GM21619 (cell line): ENCODE results near the gene SLC24A3.

Experiments
- ATAC-seq: cut with Tn5 transposase; IDR thresholded peaks from one replicate; pipeline ENCODE4 v1.9.1; 2021; ENCODE audit not compliant: unreplicated experiment

Gene SLC24A3

GRCh38 chr20:19756761-19757486 lies 544.5 kb downstream of the SLC24A3 start:
- ATAC-seq = no peak

- ATAC-seq = no peak
These were observed 545.2 kb downstream of the SLC24A3 start for GRCh38 chr20:19757487-19758132.

- ATAC-seq = no peak
These were observed 545.7 kb downstream of the SLC24A3 start, which contains the start of gene RIN2 for GRCh38 chr20:19758133-19758500. TSS of gene RIN2 (plus strand) at chr20:19758258. CDS start at chr20:19889602, 131,344 bp downstream.

GRCh38 chr20:19758501-19759331 lies 546.3 kb downstream of the SLC24A3 start:
- no peak for ATAC-seq

GRCh38 chr20:19760371-19760721 lies 547.9 kb downstream of the SLC24A3 start:
- ATAC-seq = no peak

- ATAC-seq = no peak
These were observed 548.9 kb downstream of the SLC24A3 start for GRCh38 chr20:19761326-19761725.

- ATAC-seq = no peak
These were observed 549.4 kb downstream of the SLC24A3 start for GRCh38 chr20:19761841-19762240.

- no peak for ATAC-seq
These were observed 551.8 kb downstream of the SLC24A3 start for GRCh38 chr20:19764207-19764606.

- ATAC-seq = no peak
These were observed 552.8 kb downstream of the SLC24A3 start for GRCh38 chr20:19765266-19765665.

GRCh38 chr20:19765913-19766312 lies 553.5 kb downstream of the SLC24A3 start:
- no peak for ATAC-seq

GRCh38 chr20:19767070-19767469 lies 554.6 kb downstream of the SLC24A3 start:
- ATAC-seq = no peak

- ATAC-seq = no peak
These were observed 555.9 kb downstream of the SLC24A3 start for GRCh38 chr20:19768325-19768842.

GRCh38 chr20:19769507-19769906 lies 557.1 kb downstream of the SLC24A3 start:
- no peak for ATAC-seq

GRCh38 chr20:19770375-19770774 lies 557.9 kb downstream of the SLC24A3 start:
- ATAC-seq = no peak

- ATAC-seq = no peak
These were observed 558.6 kb downstream of the SLC24A3 start for GRCh38 chr20:19771031-19771430.
